NCI-H446 (cell line): ENCODE data around the gene TYRO3.
"Not testable (repeated sequence)": the region's sequence is repeated elsewhere in the genome, so short reads cannot be mapped to it uniquely, and the experiment has no call there.

Source experiments
- DNase-seq, 2 experiments: peaks; one replicate each; lab custom pipeline; 2025; lab: John Stamatoyannopoulos, UW

Gene TYRO3

DNA sequence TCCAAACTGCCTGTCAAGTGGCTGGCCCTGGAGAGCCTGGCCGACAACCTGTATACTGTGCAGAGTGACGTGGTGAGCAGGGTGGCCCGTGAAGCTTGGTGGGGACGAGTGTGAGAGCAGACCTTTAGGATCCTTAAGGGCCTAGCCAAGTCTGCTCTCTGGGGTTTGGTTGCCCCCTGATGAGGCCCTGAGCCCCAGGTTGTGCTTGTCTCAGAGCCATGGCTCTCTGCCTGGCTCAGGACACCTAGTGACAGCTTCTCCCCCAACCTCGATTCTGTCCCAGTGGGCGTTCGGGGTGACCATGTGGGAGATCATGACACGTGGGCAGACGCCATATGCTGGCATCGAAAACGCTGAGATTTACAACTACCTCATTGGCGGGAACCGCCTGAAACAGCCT is 14.4 kb downstream of the TYRO3 start:
- DNase-seq: no peak

DNA sequence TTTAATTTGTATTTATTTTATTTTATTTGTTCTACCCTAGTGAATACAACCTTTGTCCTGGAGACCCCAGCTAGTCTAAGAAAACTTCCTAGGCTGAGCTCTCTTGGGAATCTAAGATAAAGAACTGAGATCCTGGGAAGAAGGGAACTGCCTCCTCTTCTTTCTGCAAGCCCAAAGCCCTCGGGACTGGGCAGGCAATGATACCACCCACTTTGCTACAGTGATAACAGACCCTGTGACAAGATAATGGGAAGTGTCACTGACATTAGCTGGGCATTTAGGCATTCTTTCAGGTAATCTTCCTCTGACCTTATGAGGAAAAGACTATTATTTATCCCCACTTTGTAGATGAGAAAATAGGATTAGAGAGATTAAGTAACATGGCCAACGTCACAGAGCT is 15.1 kb downstream of the TYRO3 start:
- no peak for DNase-seq

DNA sequence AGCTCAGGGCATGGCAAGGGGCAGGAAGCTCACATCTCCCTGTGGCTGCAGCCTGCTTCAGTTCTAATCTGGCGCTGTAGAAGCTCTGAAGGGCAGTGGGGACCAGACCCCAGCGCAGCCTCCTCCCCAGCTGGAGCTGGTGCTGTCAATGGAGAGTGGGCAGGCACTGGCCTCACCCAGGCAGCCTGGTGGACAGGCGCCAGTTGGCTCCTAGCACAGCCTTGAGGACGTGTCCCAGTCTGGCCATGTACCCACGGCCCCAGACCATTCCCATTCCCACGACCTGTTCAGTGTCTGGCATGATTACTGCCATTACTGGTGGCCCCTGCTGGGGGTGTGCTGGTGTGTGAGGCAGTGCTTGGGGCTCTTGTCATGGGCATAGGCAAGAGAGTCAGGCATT is 16.3 kb downstream of the TYRO3 start:
- DNase-seq: no peak

DNA sequence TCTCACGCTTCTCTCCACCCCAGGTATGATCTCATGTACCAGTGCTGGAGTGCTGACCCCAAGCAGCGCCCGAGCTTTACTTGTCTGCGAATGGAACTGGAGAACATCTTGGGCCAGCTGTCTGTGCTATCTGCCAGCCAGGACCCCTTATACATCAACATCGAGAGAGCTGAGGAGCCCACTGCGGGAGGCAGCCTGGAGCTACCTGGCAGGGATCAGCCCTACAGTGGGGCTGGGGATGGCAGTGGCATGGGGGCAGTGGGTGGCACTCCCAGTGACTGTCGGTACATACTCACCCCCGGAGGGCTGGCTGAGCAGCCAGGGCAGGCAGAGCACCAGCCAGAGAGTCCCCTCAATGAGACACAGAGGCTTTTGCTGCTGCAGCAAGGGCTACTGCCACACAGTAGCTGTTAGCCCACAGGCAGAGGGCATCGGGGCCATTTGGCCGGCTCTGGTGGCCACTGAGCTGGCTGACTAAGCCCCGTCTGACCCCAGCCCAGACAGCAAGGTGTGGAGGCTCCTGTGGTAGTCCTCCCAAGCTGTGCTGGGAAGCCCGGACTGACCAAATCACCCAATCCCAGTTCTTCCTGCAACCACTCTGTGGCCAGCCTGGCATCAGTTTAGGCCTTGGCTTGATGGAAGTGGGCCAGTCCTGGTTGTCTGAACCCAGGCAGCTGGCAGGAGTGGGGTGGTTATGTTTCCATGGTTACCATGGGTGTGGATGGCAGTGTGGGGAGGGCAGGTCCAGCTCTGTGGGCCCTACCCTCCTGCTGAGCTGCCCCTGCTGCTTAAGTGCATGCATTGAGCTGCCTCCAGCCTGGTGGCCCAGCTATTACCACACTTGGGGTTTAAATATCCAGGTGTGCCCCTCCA is 19.1 kb downstream of the TYRO3 start:
- no peak for DNase-seq

DNA sequence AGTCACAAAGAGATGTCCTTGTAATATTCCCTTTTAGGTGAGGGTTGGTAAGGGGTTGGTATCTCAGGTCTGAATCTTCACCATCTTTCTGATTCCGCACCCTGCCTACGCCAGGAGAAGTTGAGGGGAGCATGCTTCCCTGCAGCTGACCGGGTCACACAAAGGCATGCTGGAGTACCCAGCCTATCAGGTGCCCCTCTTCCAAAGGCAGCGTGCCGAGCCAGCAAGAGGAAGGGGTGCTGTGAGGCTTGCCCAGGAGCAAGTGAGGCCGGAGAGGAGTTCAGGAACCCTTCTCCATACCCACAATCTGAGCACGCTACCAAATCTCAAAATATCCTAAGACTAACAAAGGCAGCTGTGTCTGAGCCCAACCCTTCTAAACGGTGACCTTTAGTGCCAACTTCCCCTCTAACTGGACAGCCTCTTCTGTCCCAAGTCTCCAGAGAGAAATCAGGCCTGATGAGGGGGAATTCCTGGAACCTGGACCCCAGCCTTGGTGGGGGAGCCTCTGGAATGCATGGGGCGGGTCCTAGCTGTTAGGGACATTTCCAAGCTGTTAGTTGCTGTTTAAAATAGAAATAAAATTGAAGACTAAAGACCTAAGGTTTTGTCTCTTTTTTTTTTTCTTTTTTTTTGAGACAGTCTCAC is 19.8 kb downstream of the TYRO3 start:
- no peak for DNase-seq

DNA sequence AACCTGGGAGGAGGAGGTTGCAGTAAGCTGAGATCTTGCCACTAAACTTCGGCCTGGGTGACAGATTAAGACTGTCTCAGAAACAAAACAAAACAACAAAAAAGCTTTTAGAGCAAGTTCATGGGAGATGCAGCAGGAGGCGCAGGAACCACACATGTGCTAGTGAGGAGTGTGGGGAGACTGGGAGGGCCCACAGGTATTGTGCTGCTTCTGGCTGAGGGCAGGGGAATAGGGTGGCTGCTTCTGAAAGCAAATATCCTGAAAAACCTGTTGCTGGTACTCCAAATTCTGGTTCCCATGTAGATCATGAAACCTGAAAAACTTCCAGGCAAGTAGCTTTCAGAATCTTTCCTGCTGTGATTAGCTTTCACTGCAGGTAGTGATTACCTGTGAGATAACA is 22.1 kb downstream of the TYRO3 start:
- no peak for DNase-seq

DNA sequence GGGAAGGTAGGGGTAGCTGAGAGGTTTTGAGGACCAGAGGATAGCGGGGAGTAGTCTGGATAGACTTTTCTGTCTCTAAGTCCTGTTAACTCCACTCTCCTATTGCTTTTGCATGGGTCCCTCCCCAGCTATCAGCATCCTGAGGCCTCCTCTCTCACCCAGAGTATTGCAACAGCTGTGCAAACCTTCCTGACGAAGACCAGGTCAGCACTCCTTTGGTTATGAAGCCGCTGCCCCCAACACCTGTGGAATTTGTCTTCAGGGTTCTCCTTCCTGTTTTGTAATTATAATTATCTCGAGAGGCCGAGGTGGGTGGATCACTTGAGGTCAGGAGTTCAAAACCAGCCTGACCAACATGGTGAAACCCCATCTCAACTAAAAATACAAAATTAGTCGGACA is 24.8 kb downstream of the TYRO3 start:
- DNase-seq: no peak

DNA sequence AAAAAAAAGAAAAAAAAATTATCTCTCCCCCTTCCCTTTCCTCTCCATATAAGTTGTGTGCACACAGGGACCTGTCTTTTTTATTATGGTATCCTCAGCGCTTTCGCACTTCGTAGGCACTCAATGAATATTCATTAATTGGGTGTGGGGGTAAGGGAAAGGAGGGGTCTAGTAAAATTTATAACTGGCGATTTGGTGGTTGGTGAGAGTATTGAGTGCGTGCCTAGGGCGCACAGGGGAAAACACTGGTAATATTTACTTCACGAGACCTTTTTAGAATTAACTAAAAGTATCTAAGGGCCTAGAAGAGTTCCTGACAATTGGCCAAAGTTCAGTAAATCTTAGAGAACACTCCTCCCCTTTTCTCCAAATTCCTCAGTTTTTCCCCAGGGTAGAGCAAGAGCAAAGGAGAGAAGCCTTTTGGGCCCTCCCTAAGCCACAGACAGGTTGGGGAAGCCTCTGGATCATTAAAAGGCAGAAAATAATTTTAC is 25.7 kb downstream of the TYRO3 start:
- DNase-seq: no peak

DNA sequence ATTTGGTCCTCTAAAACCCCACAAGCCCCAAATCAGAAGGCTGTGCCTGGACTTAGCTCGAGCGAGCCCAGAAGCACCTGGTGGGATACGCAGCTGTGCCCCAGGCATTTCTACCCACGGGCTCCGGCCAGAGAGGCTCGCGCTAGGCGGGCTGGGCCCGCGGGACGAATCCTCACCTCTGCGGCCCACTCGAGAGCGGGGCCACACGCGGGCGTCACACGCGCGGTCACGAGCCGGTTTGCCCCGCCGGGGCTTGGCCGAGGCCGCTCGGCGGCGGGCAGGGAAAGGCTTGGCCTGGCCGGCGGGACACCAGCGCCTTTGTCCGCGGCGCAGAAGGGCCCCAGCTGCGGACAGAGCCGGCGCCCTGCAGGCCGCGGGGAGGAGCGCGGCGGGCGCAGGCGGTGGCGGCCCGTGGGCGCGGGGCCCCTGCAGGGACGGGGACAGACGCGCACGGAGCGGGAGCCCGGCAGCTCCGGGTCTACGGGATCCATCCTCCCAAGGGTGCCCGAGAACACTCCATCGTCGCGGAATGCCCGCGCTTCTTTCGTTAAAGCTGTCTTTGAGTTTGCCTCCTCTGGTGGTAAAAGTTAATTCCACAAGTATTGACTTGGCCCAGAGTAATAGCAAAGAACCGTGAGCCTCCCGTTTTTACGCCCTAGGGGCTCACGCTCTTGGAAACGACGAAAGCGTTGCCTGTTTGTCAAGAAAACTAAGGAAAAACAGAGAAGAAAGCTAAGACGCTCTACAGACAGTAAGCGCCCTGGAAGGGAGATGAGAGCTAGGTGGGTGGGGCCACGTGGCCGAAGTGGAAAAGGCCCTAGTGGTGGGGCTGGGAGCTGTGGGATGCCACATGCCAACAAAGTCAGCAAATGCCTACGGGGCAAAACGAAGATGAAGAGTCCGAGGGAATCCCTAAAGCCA is 26.4 kb downstream of the TYRO3 start:
- DNase-seq: no peak

DNA sequence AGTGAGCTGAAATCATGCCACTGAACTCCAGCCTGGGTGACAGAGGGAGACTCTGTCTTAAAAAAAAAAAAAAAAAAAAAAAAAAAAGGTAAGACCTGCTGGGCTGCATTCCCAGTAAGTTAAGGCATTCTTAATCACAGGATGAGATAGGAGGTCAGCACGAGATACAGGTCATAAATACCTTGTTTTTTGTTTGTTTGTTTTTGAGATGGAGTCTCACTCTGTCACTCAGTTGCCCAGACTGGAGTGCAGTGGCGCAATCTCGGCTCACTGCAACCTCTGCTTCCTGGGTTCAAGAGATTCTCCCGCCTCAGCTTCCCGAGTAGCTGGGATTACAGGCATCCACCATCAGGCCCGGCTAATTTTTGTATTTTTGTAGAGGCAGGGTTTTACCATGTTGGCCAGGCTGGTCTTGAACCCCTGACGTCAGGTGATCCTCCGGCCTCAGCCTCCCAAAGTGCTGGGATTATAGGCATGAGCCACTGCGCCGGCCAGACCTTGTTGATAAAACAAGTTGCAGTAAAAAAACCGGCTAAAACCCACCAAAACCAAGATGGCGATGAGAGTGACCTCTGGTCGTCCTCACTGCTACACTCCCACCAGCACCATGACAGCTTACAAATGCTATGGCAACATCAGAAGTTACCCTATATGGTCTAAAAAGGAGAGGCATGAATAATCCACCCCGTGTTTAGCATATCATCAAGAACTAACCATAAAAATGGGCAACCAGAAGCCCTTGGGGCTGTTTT is 27.7 kb downstream of the TYRO3 start:
- DNase-seq: not testable (repeated sequence)

DNA sequence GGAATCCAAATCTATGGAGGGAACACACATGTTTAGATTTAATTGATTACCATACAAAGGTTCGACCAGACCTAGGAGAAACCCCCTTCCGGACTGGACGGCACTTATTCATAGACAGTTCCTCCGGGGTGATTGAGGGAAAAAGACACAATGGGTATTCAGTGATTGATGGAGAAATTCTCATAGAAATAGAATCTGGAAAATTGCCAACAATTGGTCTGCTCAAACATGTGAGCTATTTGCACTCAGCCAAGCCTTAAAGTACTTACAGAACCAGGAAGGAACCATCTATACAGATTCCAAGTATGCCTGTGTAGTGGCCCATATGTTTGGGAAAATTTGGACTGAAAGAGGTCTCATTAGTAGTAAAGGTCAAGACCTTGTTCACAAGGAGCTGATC is 30.0 kb downstream of the TYRO3 start:
- DNase-seq: not testable (repeated sequence)

DNA sequence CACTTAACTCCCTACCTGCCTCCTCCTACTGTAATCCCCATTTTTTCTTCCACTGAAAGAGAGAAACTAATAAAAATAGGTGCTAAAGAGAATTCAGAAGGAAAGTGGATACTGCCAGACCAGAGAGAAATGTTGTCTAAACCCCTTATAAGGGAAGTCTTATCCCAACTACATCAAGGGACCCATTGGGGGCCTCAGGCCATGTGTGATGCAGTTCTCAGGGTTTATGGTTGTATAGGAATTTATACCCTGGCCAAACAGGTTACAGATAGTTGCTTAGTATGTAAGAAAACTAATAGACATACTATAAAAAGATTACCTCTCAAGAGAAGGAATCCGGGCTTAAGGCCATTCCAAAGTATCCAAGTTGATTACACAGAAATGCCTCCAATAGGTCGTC is 30.6 kb downstream of the TYRO3 start:
- not testable (repeated sequence) for DNase-seq

DNA sequence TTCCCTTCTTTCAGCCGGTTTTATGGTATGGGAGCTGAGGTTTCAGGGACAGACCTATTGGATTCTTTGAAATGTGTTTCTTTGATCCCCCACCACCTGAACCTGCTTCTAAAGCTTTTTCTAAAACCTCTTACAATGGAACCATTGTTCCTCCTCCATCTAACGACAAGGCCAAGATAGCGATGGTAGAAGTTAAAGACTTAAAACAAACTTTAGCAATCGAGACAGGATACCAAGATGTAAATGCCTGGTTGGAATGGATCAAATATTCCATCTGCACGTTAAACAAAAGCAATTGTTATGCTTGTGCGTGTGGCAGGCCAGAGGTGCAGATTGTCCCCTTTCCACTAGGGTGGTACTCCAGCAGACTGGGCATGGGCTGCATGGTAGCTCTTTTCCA is 32.2 kb downstream of the TYRO3 start:
- DNase-seq: not testable (repeated sequence)

DNA sequence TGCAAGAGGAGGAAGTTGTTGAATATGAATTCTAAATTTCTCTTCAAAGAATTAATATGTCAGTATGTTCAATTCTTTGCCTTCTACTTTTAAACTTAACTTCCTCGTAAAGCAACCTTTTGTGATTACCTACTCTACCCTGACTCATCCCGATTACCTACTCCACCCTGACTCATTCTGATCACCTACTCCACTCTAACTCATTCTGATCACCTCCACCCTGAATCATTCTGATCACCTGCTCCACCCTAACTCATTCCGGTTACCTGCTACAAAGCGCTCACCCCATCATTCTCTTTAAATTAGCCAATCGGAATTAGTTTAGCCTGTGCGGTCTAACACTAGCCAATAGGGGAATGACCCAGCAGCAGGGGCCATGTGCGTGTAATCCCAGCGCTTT is 33.7 kb downstream of the TYRO3 start:
- not testable (repeated sequence) for DNase-seq

DNA sequence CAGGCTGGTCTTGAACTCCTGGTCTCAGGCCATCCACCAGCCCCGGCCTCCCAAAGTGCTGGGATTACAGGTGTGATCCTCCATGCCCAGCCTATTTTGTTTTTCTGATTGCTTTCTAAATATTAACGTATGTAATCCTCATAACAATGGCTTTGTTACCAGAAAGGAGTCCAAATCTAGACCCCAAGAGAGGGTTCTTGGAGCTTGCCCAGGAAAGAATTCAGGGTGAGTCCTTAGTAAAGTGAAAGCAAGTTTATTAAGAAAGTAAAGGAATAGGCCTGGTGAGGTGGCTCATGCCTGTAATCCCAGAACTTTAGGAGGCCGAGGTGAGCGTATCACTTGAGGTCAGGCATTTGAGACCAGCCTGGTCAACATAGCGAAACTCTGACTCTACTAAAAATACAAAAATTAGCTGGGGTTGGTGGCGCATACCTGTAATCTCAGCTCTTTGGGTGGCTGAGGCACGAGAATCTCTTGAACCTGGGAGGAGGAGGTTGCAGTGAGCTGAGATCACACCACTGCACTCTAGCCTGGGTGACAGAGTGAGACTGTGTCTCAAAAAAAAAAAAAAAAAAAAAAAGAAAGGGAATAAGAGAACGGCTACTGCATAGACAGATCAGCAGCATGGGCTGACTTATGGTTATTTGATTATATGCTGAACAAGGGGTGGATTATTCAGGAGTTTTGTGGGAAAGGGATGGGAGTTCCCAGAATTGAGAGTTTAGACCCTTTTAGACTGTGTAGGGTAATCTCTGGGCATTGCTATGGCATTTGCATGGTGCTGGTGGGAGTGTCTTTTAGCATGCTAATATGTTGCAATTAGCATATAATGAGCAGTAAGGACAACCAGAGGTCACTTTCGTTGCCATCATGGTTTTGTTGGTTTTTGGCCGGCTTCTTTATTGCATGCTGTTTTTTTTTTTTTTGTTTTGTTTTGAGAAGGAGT is 36.1 kb downstream of the TYRO3 start:
- DNase-seq: no peak

DNA sequence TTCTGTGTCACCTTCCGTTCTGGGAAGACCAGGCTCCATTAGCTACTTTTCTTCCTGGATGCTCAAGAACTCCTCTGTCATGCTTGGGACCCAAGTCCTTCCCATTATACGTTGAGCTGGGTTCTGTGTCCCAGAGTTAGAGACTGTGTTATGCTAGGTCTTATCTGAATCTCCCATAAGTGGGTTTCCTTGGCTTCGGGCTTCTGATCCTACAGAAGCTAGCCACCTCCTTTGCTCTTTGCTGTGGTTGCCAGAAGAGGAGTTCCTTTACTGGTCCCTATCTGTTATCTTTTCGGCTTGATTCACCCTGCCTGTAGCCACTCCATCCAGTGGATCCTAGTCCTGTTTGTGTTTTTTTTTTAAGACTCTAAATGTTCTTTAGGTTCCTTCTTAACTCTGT is 38.0 kb downstream of the TYRO3 start:
- no peak for DNase-seq

DNA sequence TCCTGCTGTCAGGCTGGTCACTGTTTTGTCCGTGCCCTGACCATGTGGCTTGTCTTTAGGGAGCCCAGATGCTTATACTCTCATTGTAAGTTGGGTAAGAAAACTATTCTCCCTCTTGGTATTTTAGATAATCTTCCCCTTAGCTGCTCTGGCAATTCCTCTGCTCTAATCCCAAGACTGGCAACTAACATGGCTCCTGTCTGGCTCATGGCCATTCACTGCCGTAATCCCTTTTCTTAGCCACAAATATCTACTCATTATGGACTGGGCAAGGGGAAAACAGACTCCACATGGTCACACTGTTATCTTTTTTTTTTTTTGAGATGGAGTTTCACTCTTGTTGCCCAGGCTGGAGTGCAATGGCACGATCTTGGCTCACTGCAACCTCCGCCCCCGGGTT is 38.8 kb downstream of the TYRO3 start:
- DNase-seq: no peak

DNA sequence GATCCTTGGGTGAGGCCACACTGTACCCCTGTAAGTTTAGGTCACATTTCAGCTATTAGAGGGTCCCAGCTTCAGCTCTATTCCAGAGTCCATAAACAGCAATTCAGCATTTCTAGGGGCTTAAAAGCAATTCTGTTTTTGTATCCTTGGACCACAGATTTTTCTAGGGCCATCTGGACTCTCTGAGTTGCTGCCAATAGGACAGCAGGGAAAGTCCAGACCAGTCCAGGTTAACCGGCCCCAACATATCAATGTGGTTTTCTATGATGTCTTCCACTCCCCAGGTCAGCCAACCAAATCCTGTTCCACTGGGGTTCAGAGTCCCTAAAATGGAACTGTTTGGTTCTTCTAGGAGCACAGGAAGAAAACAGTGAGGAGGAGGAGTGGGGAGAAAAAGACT is 40.0 kb downstream of the TYRO3 start:
- DNase-seq: no peak

DNA sequence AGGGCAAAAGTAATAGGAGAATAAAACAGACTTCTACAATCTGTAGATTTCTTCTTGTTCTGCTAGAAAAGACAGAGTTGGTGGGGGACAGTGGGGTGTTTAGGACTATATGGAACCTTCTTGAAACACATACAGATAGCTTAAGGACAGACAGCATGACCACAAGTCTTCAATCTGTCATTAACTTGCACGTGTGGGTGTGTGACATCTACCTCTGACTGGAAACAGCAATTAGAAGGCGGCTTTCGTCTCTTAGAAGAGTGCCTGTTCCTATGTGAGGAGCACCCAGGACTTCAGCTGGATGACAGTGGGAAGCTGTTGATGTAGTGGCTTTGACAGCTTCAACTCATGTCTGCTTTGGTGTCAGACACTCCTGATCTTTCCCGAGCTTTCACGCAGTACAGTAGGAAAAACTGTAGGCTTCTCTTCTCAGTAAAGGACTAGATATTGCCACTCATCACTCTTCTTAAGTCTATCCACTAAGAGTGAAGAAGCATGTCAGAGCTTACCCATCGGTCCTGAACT is 44.5 kb downstream of the TYRO3 start:
- DNase-seq: no peak
